Stimulated activated CD8-positive, alpha-beta memory T cell treated with anti-CD3 and anti-CD28 coated beads, Interleukin-4, amount 100 ng/mL, for 1 hour (primary cell): ENCODE results near the gene MRPL24.
"Not testable (repeated sequence)": the region's sequence is repeated elsewhere in the genome, so short reads cannot be mapped to it uniquely, and the experiment has no call there.

Experiments used
- DNase-seq, 2 donors: peaks; one replicate each; pipeline ENCODE4 v3.0.0-alpha.2; 2020; ENCODE audit warnings: low read depth in 2 of 2, low spot score in 1 of 2

Gene MRPL24

GRCh38 chr1:156740741-156741480 is at the start of gene MRPL24:
Gene MRPL24, minus strand, starts transcription at chr1:156741088. Its CDS starts 2,384 bp downstream, at chr1:156738704.
- DNase-seq = peak; percentile 87 to 90

GRCh38 chr1:156789621-156790318 is 48.9 kb upstream of the MRPL24 start:
- no peak for DNase-seq

- no peak for DNase-seq
Observed at GRCh38 chr1:156788136-156788535, 47.2 kb upstream of the MRPL24 start.

- DNase-seq = no peak
Observed at GRCh38 chr1:156786640-156787039, 45.8 kb upstream of the MRPL24 start.

GRCh38 chr1:156785458-156785857 is 44.6 kb upstream of the MRPL24 start:
- DNase-seq = no peak

- DNase-seq = no peak
Observed at GRCh38 chr1:156781585-156782186, 40.8 kb upstream of the MRPL24 start.

GRCh38 chr1:156777573-156777972 is 36.7 kb upstream of the MRPL24 start:
- DNase-seq = no peak

- DNase-seq = no peak
Observed at GRCh38 chr1:156776942-156777341, 36.1 kb upstream of the MRPL24 start.

- DNase-seq = no peak
Observed at GRCh38 chr1:156775799-156776198, 34.9 kb upstream of the MRPL24 start.

GRCh38 chr1:156773607-156774006 is 32.7 kb upstream of the MRPL24 start:
- DNase-seq = no peak

GRCh38 chr1:156772728-156773497 is 32.0 kb upstream of the MRPL24 start:
- DNase-seq = no peak

GRCh38 chr1:156772222-156772621 is 31.3 kb upstream of the MRPL24 start:
- no peak for DNase-seq

GRCh38 chr1:156768610-156769295 is 27.9 kb upstream of the MRPL24 start:
- DNase-seq = no peak

- DNase-seq = no peak
Observed at GRCh38 chr1:156767879-156768604, 27.2 kb upstream of the MRPL24 start.

GRCh38 chr1:156767101-156767878 is 26.4 kb upstream of the MRPL24 start, which contains the start of gene PRCC:
Gene PRCC, plus strand, starts transcription at chr1:156767535. Its CDS starts 237 bp downstream, at chr1:156767772.
- peak; percentile 84 to 91 for DNase-seq

- no peak for DNase-seq
Observed at GRCh38 chr1:156766298-156767100, 25.6 kb upstream of the MRPL24 start.

- DNase-seq = no peak
Observed at GRCh38 chr1:156765666-156766065, 24.8 kb upstream of the MRPL24 start.

GRCh38 chr1:156765136-156765535 is 24.2 kb upstream of the MRPL24 start:
- not testable (repeated sequence) for DNase-seq

- DNase-seq = no peak
Observed at GRCh38 chr1:156760796-156761104, 19.9 kb upstream of the MRPL24 start.
